CD4-positive, CD25-positive, alpha-beta regulatory T cell (primary cell): ENCODE measurements around the gene TRAT1. TPM values are rescaled to one million over a fixed set of nuclear protein-coding genes. Genes with fewer than 3 reads are reported as not detected.
"Not testable (repeated sequence)": the region's sequence is repeated elsewhere in the genome, so short reads cannot be mapped to it uniquely, and the experiment has no call there.

ENCODE experiments used
- ATAC-seq, 2 donors: fragments of 150-1000 bp; cut with Tn5 transposase; one replicate each; pipeline ENCODE4 v1.10.0; 2021; ENCODE audit warnings: low read depth in 2 of 2, moderate number of reproducible peaks in 2 of 2, moderate library complexity in 1 of 2
- DNase-seq, 3 donors: peaks; one replicate each; pipeline versions ENCODE4 v3.0.0 to v3.0.0-alpha.2; 2012 to 2022; ENCODE audit warnings: mixed read lengths in 1 of 3
- H3K27ac ChIP-seq: one replicate; pipeline ENCODE4 v1.7.0; 2013; ENCODE audit warnings: mild to moderate bottlenecking, low read length; ENCODE audit not compliant: insufficient read depth, poor library complexity, severe bottlenecking
- H3K27me3 ChIP-seq: one replicate; pipeline ENCODE4 v1.7.0; 2013; ENCODE audit warnings: low read length; ENCODE audit not compliant: control insufficient read depth, insufficient read depth
- H3K36me3 ChIP-seq: one replicate; pipeline ENCODE4 v1.7.0; 2013; ENCODE audit warnings: mild to moderate bottlenecking, low read length, moderate library complexity; ENCODE audit not compliant: control insufficient read depth, insufficient read depth
- H3K4me1 ChIP-seq: 2 replicates; pipeline ENCODE4 v1.7.0; 2013; ENCODE audit warnings: mild to moderate bottlenecking, low read length; ENCODE audit not compliant: insufficient read depth, control insufficient read depth, poor library complexity, severe bottlenecking
- H3K4me3 ChIP-seq: one replicate; pipeline ENCODE4 v1.7.0; 2013; ENCODE audit warnings: low read depth, mild to moderate bottlenecking, low read length, moderate library complexity
- H3K9me3 ChIP-seq, 2 experiments: 1 replicate in 1 of 2; 2 replicates in 1 of 2; pipeline ENCODE4 v1.7.0; 2013; ENCODE audit warnings: low read length in 2 of 2, mild to moderate bottlenecking in 1 of 2, moderate library complexity in 1 of 2; ENCODE audit not compliant: control insufficient read depth in 2 of 2
- H3K27ac Mint-ChIP-seq, 3 donors: one replicate each; pipeline ENCODE4 v1.8.0; 2020 to 2022; ENCODE audit warnings: mild to moderate bottlenecking in 3 of 3, mixed read lengths in 3 of 3, moderate library complexity in 2 of 3
- H3K27me3 Mint-ChIP-seq: one replicate; pipeline ENCODE4 v1.8.0; 2022; ENCODE audit warnings: mild to moderate bottlenecking, mixed read lengths
- H3K36me3 Mint-ChIP-seq: one replicate; pipeline ENCODE4 v1.8.0; 2020; ENCODE audit warnings: mixed read lengths
- H3K4me1 Mint-ChIP-seq, 4 donors: one replicate each; pipeline ENCODE4 v1.8.0; 2020 to 2022; ENCODE audit warnings: mixed read lengths in 4 of 4, mild to moderate bottlenecking in 1 of 4
- H3K4me3 Mint-ChIP-seq, 4 donors: one replicate each; pipeline ENCODE4 v1.8.0; 2020 to 2022; ENCODE audit warnings: mild to moderate bottlenecking in 4 of 4, mixed read lengths in 4 of 4, moderate library complexity in 3 of 4
- H3K9me3 Mint-ChIP-seq, 7 donors: one replicate each; pipeline ENCODE4 v1.8.0; 2020 to 2022; ENCODE audit warnings: mixed read lengths in 7 of 7, mild to moderate bottlenecking in 3 of 7, moderate library complexity in 2 of 7
- polyA plus RNA-seq, 4 donors: library from polyadenylated mRNA; unstranded; fragments of 300-500 nt; fragmentation: Illumina TruSeq; gene quantifications; one replicate each; pipeline ENCODE4 v1.2.3, GENCODE V29; 2021
- total RNA-seq: library from RNA; stranded (reverse); gene quantifications from one replicate; pipeline ENCODE4 v1.2.3, GENCODE V29; 2022

The TRAT1 gene
- total and polyA plus RNA-seq, 5 donors from 2014 or later, result 85.0 to 167 (median 125) TPM

DNA sequence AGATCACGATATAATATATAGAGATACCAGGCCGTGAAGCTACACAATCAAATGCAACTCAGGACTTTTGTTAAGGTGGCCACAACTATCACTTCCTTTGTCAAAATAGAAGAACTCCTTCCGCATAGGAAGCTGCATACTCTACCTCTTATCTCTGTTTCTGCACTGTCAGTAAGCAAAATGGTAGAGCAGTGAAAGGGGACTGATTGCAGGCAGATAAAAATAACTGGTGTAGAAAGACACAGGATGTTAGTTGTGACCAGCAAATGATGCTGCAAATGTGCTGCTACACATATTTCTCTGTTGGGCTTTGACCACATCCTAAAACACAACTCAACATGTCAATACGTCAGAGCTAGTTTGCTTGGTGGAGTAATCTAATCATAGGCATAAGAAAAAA, 16.3 kb upstream of the TRAT1 start:
- Histone ChIP-seq H3K27ac (peak overlapping the region; percentile 55), H3K36me3 (no peaks in the 10 kb centered on the region), H3K9me3 (no peaks in the 10 kb centered on the region), H3K4me1 (peaks cover 8% of the 10 kb centered on the region), H3K4me3 (peak overlapping the region; percentile 55), H3K27me3 (no peaks in the 10 kb centered on the region)
- Mint-ChIP-seq H3K27ac (peak overlapping the region; percentile 63 to 90 (median 73)), H3K4me1 (peaks cover 8 to 24% (median 13%) of the 10 kb centered on the region in 4 donors), H3K36me3 (no peaks in the 10 kb centered on the region), H3K9me3 (peaks cover 0 to 8% (median 0%) of the 10 kb centered on the region in 7 donors), H3K27me3 (peaks cover 5% of the 10 kb centered on the region), H3K4me3 (peak overlapping the region; percentile 4 to 52 (median 19))
- DNase-seq, result peak in 2 of 3 donors; percentile 84 to 86
- ATAC-seq, result peak; percentile 90 to 94

DNA sequence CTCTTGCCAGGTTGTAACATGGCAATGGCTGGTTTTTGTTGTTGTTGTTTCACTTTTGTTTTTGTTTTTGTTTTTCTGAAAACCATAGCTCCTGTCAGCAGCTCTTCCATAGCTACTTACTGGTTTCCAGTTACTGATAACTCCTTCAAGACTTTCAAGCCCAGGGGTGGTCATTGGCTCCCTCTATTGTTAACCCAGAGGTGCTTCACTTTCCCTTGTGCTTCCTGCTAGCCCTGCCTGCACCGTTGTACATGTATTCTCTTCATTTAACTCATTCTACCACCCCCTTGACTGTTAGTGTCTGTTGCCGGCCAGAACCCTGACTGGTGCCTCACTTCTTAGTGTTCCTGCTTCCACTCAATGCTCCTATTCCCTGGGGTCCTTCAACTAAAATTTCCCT, 4.2 kb upstream of the TRAT1 start:
- Histone ChIP-seq H3K27me3 (no peaks in the 10 kb centered on the region), H3K4me1 (peaks cover 31% of the 10 kb centered on the region), H3K4me3 (no peak overlapping the region), H3K9me3 (no peaks in the 10 kb centered on the region), H3K36me3 (no peaks in the 10 kb centered on the region), H3K27ac (peak overlapping the region; percentile 16)
- Mint-ChIP-seq H3K27ac (peak overlapping the region; percentile 8 to 66 (median 52)), H3K4me3 (peak overlapping the region in 2 of 4 donors; percentile 3 to 8), H3K27me3 (peaks cover 4% of the 10 kb centered on the region), H3K9me3 (peaks cover 0 to 2% (median 0%) of the 10 kb centered on the region in 7 donors), H3K4me1 (peaks cover 11 to 38% (median 26%) of the 10 kb centered on the region in 4 donors), H3K36me3 (no peaks in the 10 kb centered on the region)
- DNase-seq (peak; percentile 16 to 83 (median 69)), ATAC-seq (peak; percentile 84 to 89)

DNA sequence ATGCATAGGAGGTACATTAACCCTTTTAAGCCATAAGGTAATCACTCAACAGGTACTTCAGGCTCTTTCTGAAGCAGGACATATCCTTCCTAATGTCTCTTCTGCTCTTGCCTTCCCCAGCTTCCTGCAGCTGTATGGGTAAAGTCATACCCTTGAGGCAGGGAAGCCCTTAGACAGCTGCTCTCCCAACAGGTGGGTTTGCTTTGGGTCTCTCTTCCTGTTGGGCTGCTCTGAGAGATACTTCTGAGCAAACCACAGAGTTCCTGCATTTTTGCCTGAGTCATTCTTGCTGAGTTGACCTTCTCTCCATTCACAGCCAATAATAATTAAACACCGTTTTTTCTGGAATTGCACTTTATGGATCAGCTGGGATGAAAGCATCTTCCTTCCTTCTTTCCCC, 2.0 kb upstream of the TRAT1 start:
- Histone ChIP-seq H3K27ac (peak overlapping the region; percentile 72), H3K27me3 (no peaks in the 10 kb centered on the region), H3K4me3 (peak overlapping the region; percentile 91), H3K9me3 (no peaks in the 10 kb centered on the region), H3K36me3 (no peaks in the 10 kb centered on the region), H3K4me1 (peaks cover 31% of the 10 kb centered on the region)
- Mint-ChIP-seq H3K36me3 (peaks cover 5% of the 10 kb centered on the region), H3K27me3 (peaks cover 4% of the 10 kb centered on the region), H3K9me3 (no peaks in the 10 kb centered on the region), H3K27ac (peak overlapping the region; percentile 26 to 90 (median 73)), H3K4me1 (peaks cover 15 to 46% (median 27%) of the 10 kb centered on the region in 4 donors), H3K4me3 (peak overlapping the region; percentile 47 to 96 (median 68))
- no peak for DNase-seq
- ATAC-seq, result no peak

DNA sequence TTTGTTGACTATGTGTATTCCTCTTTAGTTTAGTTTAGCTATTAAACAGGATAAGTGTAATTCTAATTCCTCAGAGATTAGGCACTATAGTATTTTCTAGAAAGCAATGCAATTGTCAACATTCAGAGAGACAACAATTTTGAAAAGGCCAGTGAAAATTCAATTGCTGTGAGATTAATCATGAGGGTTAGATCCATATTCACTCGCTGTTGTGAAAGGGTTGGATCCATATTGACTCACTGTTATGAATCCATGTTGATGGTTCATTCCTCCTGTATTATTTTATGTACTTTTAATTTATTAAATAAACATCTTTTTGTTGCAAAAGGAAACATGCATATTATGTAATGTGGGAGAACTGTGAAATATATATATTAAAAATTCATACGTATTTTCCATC, 641 bp downstream of the TRAT1 start:
- peaks cover 4% of the 10 kb centered on the region for H3K27me3 Mint-ChIP-seq
- H3K27ac Mint-ChIP-seq, result peak overlapping the region; percentile 83 to 90 (median 90)
- H3K9me3 ChIP-seq, result no peaks in the 10 kb centered on the region
- ATAC-seq (no peak), DNase-seq (peak in 1 of 3 donors; percentile 39)
- peak overlapping the region; percentile 91 for H3K4me3 ChIP-seq
- H3K36me3 Mint-ChIP-seq, result peaks cover 16% of the 10 kb centered on the region
- peak overlapping the region; percentile 88 to 98 (median 92) for H3K4me3 Mint-ChIP-seq
- peak overlapping the region; percentile 72 for H3K27ac ChIP-seq
- H3K4me1 Mint-ChIP-seq, result peaks cover 29 to 68% (median 44%) of the 10 kb centered on the region in 4 donors
- no peaks in the 10 kb centered on the region for H3K36me3 ChIP-seq
- H3K9me3 Mint-ChIP-seq, result no peaks in the 10 kb centered on the region
- H3K27me3 ChIP-seq, result no peaks in the 10 kb centered on the region
- peaks cover 42% of the 10 kb centered on the region for H3K4me1 ChIP-seq

DNA sequence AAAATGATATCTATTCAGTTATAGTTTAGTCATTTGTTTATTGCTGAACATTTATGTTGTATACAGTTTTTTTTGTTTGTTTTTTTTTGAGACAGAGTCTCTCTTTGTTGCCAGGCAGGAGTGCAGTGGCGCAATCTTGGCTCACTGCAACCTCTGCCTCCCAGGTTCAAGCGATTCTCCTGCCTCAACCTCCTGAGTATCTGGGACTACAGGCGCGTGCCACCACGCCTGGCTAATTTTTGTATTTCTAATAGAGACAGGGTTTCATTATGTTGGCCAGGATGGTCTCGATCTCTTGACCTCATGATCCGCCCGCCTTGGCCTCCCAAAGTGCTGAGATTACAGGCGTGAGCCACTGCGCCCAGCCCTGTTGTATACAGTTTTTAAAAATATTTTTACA, 1.2 kb downstream of the TRAT1 start:
- H3K4me1 Mint-ChIP-seq, result peaks cover 29 to 68% (median 45%) of the 10 kb centered on the region in 4 donors
- not testable (repeated sequence) for H3K27me3 ChIP-seq, H3K9me3 ChIP-seq, ATAC-seq, DNase-seq, H3K9me3 Mint-ChIP-seq, H3K36me3 ChIP-seq, H3K27me3 Mint-ChIP-seq
- Histone ChIP-seq H3K4me3 (peak overlapping the region; percentile 91), H3K4me1 (peaks cover 36% of the 10 kb centered on the region), H3K27ac (peak overlapping the region; percentile 72)
- H3K27ac Mint-ChIP-seq, result peak overlapping the region; percentile 90 to 96 (median 94)
- peak overlapping the region; percentile 91 to 97 (median 95) for H3K4me3 Mint-ChIP-seq
- H3K36me3 Mint-ChIP-seq, result peaks cover 21% of the 10 kb centered on the region

DNA sequence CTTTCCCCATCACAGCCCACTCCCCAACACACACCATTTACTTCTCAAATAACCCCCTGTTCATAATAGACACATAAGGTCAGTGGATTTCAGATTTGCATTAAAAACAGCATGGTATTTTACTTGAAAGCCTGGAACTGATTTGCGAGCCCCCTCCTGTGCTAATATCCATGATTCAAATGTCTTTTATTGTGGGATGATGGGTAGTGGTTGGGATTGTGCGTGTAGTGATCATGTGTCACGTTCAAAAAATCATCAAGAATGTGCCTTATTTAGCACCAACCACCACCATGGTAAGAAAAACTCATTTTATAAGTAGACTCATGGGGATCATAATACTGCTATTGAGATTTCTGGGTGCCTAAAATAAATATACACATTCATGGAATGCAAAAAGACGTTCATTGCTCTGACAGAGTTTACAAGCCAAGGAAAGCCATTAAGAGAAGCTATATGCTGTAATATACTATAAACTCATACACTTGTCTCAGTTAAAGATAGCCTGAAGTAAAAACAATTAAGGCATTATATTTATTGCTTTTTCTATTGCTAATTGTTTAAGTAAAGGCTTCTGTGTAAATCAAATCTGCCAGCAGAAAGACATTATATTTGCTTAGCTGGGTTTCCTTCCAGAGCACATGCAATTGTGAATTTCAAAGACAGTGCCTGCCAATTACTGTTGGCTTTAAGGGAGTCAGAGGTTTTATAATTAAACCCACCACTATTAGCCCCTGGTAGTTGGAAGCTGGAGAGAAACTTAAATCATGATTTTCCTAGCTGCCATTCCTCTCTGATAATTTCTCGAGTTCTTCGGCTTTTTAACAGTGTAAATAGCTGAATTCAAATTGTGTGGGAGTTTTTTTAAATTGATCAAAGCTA, 4.0 kb downstream of the TRAT1 start:
- peak overlapping the region; percentile 60 to 92 (median 70) for H3K27ac Mint-ChIP-seq
- Histone ChIP-seq H3K4me3 (peak overlapping the region; percentile 91), H3K36me3 (peaks cover 10% of the 10 kb centered on the region), H3K9me3 (no peaks in the 10 kb centered on the region), H3K4me1 (peaks cover 41% of the 10 kb centered on the region), H3K27ac (peak overlapping the region; percentile 72), H3K27me3 (no peaks in the 10 kb centered on the region)
- H3K27me3 Mint-ChIP-seq, result peaks cover 4% of the 10 kb centered on the region
- no peaks in the 10 kb centered on the region for H3K9me3 Mint-ChIP-seq
- H3K4me1 Mint-ChIP-seq, result peaks cover 36 to 73% (median 51%) of the 10 kb centered on the region in 4 donors
- DNase-seq (no peak), ATAC-seq (no peak)
- H3K4me3 Mint-ChIP-seq, result peak overlapping the region; percentile 82 to 96 (median 90)
- H3K36me3 Mint-ChIP-seq, result peaks cover 34% of the 10 kb centered on the region

DNA sequence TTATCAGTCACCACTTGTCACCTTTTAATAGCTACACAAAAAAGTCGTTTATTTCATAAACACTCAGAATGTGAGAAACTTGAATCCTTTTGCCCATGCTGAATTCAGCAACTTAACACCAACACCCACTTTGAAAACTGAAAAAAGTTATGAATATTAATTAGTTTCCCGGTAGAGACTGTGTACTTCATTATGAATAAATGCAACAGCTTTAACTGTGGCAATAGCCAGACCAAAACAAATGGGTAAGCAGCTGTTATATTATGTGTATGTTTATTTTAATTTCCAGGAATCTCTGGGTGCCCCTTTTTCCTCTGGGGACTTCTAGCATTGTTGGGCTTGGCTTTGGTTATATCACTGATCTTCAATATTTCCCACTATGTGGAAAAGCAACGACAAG, 7.8 kb downstream of the TRAT1 start:
- Histone ChIP-seq H3K27me3 (no peaks in the 10 kb centered on the region), H3K4me1 (peaks cover 66% of the 10 kb centered on the region), H3K36me3 (peaks cover 18% of the 10 kb centered on the region), H3K4me3 (peak overlapping the region; percentile 46), H3K27ac (peak overlapping the region; percentile 49), H3K9me3 (no peaks in the 10 kb centered on the region)
- Mint-ChIP-seq H3K9me3 (no peaks in the 10 kb centered on the region), H3K36me3 (peaks cover 32% of the 10 kb centered on the region), H3K4me3 (peak overlapping the region; percentile 49 to 88 (median 66)), H3K4me1 (peaks cover 59 to 97% (median 74%) of the 10 kb centered on the region in 4 donors), H3K27ac (peak overlapping the region in 2 of 3 donors; percentile 89 to 97), H3K27me3 (no peaks in the 10 kb centered on the region)
- ATAC-seq (no peak), DNase-seq (no peak)
